ENCODE results near the gene ASIC4. TPM values are rescaled to one million over a fixed set of nuclear protein-coding genes. Genes with fewer than 3 reads are reported as not detected.

Gene ASIC4
- total and polyA plus RNA-seq, 2 of the 8 experiments (the other 6 are each of a cell fraction or from before 2014, with no cell fraction given): 0.12 to 0.22 TPM

DNA sequence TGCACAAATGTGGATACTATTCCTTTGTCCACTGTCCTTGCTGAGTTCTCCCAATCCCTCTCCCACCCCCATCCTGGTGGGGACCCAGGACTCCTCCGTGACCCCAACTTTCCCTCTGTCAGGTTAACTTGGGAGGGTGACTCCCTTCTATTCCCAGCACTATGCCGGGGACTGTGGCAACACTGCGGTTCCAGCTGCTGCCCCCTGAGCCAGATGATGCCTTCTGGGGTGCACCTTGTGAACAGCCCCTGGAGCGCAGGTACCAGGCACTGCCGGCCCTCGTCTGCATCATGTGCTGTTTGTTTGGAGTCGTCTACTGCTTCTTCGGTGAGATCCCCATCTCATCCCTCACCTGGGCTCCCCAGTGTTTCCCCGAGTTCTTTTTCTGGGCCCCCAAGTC, 30.3 kb downstream of the ASIC4 start:
- H2BK5ac ChIP-seq (ENCODE audit: low read depth, low read length): no peak overlapping the region
- no peak overlapping the region for H3K4ac ChIP-seq (replicated peaks; ENCODE audit: insufficient read length, low read depth, low read length)
- no peak overlapping the region for H4K5ac ChIP-seq (ENCODE audit: insufficient read length, low read depth, low read length)
- H4K91ac ChIP-seq (replicated peaks; ENCODE audit: insufficient read length, low read length): no peak overlapping the region
- H3K4me1 ChIP-seq (replicated peaks in 1 of 4; ENCODE audit: control insufficient read depth in 3 of 4, insufficient read depth in 4 of 4, low read length in 3 of 4): peaks cover 2 to 13% (median 7%) of the 10 kb centered on the region in 4 experiments; a peak in 6 of 7 replicates
- no peaks in the 10 kb centered on the region for H3K9me3 ChIP-seq (ENCODE audit: insufficient read depth in 2 of 2, low read depth in 1 of 2, low read length in 1 of 2)
- no peak overlapping the region for H2BK12ac ChIP-seq (ENCODE audit: low read depth, low read length)
- H3K9ac ChIP-seq (replicated peaks in 1 of 4; ENCODE audit: extremely low read depth in 1 of 4, low read depth in 3 of 4, low read length in 3 of 4): peak overlapping the region in 3 of 4 experiments; percentile 39 to 78 (median 48); a peak in 4 of 7 replicates
- H3K23ac ChIP-seq (ENCODE audit: insufficient read length): no peak overlapping the region
- H4K20me1 ChIP-seq (replicated peaks in 1 of 2; ENCODE audit: control insufficient read depth in 1 of 2, insufficient read depth in 2 of 2, low read length in 2 of 2): peaks cover 14 to 23% of the 10 kb centered on the region in 2 experiments
- no peak overlapping the region for H2AFZ ChIP-seq (ENCODE audit: low read length)
- no peak overlapping the region for H3K56ac ChIP-seq (replicated peaks; ENCODE audit: insufficient read length, low read depth, low read length)
- H3K36me3 ChIP-seq (ENCODE audit: control insufficient read depth in 2 of 4, insufficient read depth in 4 of 4, low read length in 3 of 4): peaks cover 4 to 16% (median 9%) of the 10 kb centered on the region in 4 experiments; a peak in 6 of 8 replicates
- H2BK120ac ChIP-seq (replicated peaks; ENCODE audit: low read depth, low read length): no peak overlapping the region
- no peak overlapping the region for H3K18ac ChIP-seq (ENCODE audit: extremely low read depth, low read length)
- peak overlapping the region; percentile 73 for H4K8ac ChIP-seq (ENCODE audit: extremely low read depth, insufficient read depth, low read length)
- DNase-seq (ENCODE audit: low read depth in 1 of 2, low spot score in 2 of 2) (no peak), FAIRE-seq (no peak)
- H2AK5ac ChIP-seq (ENCODE audit: low read depth, low read length): no peak overlapping the region
- no peak overlapping the region for H2BK15ac ChIP-seq (ENCODE audit: low read length)
- POLR2A ChIA-PET (ENCODE audit: partially characterized antibody): interaction anchor here (0.9 to 3.3 kb wide), 13 partner anchors 9 to 106 kb away, joined by 3 to 44 read pairs (median 5); partner anchors contain the start of genes INHA, OBSL1 and STK11IP
- WGBS, 2 experiments (ENCODE audit: extremely low coverage in 1 of 2, insufficient coverage in 1 of 2, insufficient read length in 1 of 2, insufficient replicate concordance in 2 of 2, low coverage in 1 of 2, low lambda C conversion rate in 2 of 2, missing lambda C conversion rate in 1 of 2): 63% methylated on average over 9 of the region's 9 CpGs; no CpG with 5 or more reads in 1 of the 2 experiments
- no peak overlapping the region for H3K14ac ChIP-seq (ENCODE audit: insufficient read length)
- H3K27me3 ChIP-seq (replicated peaks in 1 of 4; ENCODE audit: control insufficient read depth in 3 of 4, extremely low read depth in 1 of 4, insufficient read depth in 3 of 4, low read length in 3 of 4): peaks cover 0 to 4% (median 0%) of the 10 kb centered on the region in 4 experiments; a peak in 2 of 7 replicates
- H3K27ac ChIP-seq (ENCODE audit: low read depth, low read length): no peak overlapping the region
- CTCF ChIA-PET (ENCODE audit: partially characterized antibody): interaction anchor here (0.8 to 113.1 kb wide), 11 partner anchors 15 to 145 kb away, joined by 3 to 7248 read pairs (median 4); partner anchors contain the start of genes DES, GMPPA, INHA and OBSL1
- peaks cover 4% of the 10 kb centered on the region; the same call in 1 of the 2 replicates for H3K79me1 ChIP-seq (ENCODE audit: low read depth, low read length)
- H3K4me3 ChIP-seq (ENCODE audit: extremely low read depth in 1 of 4, insufficient read depth in 2 of 4, low read depth in 3 of 4, low read length in 4 of 4): peak overlapping the region; percentile 52 to 90 (median 64); a peak in 7 of 8 replicates
- H3K4me2 ChIP-seq (ENCODE audit: insufficient read depth in 1 of 2, low read depth in 2 of 2, low read length in 2 of 2): peak overlapping the region; percentile 62 to 90
- H3K23me2 ChIP-seq (ENCODE audit: low read depth, low read length): peaks cover 14% of the 10 kb centered on the region; the same call in 1 of the 2 replicates
- H3K79me2 ChIP-seq (ENCODE audit: control insufficient read depth in 1 of 2, insufficient read depth in 2 of 2, low read length in 2 of 2): peaks cover 0 to 6% of the 10 kb centered on the region in 2 experiments; a peak in 1 of 4 replicates
- H2BK20ac ChIP-seq (ENCODE audit: low read length): no peak overlapping the region
- TF ChIP-seq KDM4A (IDR thresholded peaks at IDR 0.05; ENCODE audit: low read depth, low read length, severe bottlenecking): no peak
- TF ChIP-seq TCF12 (IDR thresholded peaks at IDR 0.05; ENCODE audit: low read depth, low read length): no peak
- no peak for TF ChIP-seq CHD1 (IDR thresholded peaks at IDR 0.05; ENCODE audit: low read depth, low read length)
- TF ChIP-seq SIRT6 (IDR thresholded peaks at IDR 0.05; ENCODE audit: low read length): no peak
